ENCODE measurements around the gene APRT. TPM values are rescaled to one million over a fixed set of nuclear protein-coding genes. Genes with fewer than 3 reads are reported as not detected.

The APRT gene
- total and polyA plus RNA-seq, 9 of the 15 experiments (the other 6 are each of a cell fraction or from before 2014, with no cell fraction given) = 41.7 to 409 (median 146) TPM

DNA sequence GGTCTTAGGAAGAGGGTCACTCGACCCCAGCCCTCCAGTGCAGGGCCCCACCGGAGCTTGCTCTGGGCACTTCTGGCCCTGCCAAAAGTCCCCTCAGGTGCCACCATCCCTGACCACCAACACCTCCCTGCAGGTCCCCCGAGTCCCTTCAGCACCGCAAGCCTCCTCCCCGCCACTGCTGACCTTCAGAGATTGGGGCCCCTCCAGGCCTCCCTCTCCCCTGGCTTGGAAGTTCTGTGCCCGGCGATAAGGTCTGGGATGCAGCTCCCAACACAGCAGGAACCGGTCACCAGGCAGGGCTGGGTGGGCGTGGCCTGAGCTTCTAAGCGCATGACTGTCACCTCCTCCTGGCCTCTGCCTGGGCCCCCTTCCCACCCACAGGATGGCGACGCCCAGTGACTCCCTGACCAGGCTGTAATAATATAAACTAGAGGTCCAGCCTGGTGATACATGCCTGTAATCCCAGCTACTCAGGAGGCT lies 37.9 kb downstream of the APRT start (continued):
- TF ChIP-seq ATF7 (IDR thresholded peaks at IDR 0.05) (peak; percentile 88), FOXJ2 (tag; IDR thresholded peaks at IDR 0.05) (peak; percentile 66; the same call in 1 of the 2 replicates), TCFL5 (CRISPR knock-in tag; conservative IDR thresholded peaks at IDR 0.05) (no peak), SUPT5H (IDR thresholded peaks at IDR 0.05) (peak; percentile 55; the same call in 1 of the 2 replicates), POLR2G (IDR thresholded peaks at IDR 0.05; ENCODE audit: low read depth, low read length) (peak; percentile 67), SRSF9 (IDR thresholded peaks at IDR 0.05; ENCODE audit: borderline replicate concordance, low read depth, low read length) (no peak), MAFK (IDR thresholded peaks at IDR 0.05; ENCODE audit: low read length) (peak; percentile 25; the same call in 1 of the 2 replicates), HNRNPK (IDR thresholded peaks at IDR 0.05; ENCODE audit: low read depth, low read length, poor library complexity, severe bottlenecking) (no peak), CSDE1 (IDR thresholded peaks at IDR 0.05) (no peak), SIN3A (IDR thresholded peaks at IDR 0.05; ENCODE audit: borderline replicate concordance in 2 of 2, control insufficient read depth in 1 of 2, low read depth in 2 of 2, low read length in 2 of 2) (peak in 1 of 2 experiments; percentile 87; a peak in 2 of 4 replicates), ZNF12 (CRISPR knock-in tag; IDR thresholded peaks at IDR 0.05) (no peak), MED1 (CRISPR knock-in tag; IDR thresholded peaks at IDR 0.05; ENCODE audit: borderline replicate concordance) (no peak), ZEB2 (IDR thresholded peaks at IDR 0.05) (peak; percentile 85), ZKSCAN1 (IDR thresholded peaks at IDR 0.05; ENCODE audit: low read depth, low read length) (peak; percentile 87), ZNF589 (CRISPR knock-in tag; IDR thresholded peaks at IDR 0.05; ENCODE audit: low read depth) (peak; percentile 78)
- TF ChIP-seq, protein P1, sequence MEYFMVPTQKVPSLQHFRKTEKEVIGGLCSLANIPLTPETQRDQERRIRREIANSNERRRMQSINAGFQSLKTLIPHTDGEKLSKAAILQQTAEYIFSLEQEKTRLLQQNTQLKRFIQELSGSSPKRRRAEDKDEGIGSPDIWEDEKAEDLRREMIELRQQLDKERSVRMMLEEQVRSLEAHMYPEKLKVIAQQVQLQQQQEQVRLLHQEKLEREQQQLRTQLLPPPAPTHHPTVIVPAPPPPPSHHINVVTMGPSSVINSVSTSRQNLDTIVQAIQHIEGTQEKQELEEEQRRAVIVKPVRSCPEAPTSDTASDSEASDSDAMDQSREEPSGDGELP (CRISPR knock-in tag; IDR thresholded peaks at IDR 0.05; ENCODE audit: borderline replicate concordance) = peak; percentile 93
- TF ChIP-seq, protein P2, sequence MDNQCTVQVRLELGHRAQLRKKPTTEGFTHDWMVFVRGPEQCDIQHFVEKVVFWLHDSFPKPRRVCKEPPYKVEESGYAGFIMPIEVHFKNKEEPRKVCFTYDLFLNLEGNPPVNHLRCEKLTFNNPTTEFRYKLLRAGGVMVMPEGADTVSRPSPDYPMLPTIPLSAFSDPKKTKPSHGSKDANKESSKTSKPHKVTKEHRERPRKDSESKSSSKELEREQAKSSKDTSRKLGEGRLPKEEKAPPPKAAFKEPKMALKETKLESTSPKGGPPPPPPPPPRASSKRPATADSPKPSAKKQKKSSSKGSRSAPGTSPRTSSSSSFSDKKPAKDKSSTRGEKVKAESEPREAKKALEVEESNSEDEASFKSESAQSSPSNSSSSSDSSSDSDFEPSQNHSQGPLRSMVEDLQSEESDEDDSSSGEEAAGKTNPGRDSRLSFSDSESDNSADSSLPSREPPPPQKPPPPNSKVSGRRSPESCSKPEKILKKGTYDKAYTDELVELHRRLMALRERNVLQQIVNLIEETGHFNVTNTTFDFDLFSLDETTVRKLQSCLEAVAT (IDR thresholded peaks at IDR 0.05) = peak in 1 of 2 experiments; percentile 80; a peak in 3 of 4 replicates
- TF ChIP-seq, protein P3, sequence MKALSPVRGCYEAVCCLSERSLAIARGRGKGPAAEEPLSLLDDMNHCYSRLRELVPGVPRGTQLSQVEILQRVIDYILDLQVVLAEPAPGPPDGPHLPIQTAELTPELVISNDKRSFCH (CRISPR knock-in tag; IDR thresholded peaks at IDR 0.05) = no peak
- TF ChIP-seq, protein P3 (tag; IDR thresholded peaks at IDR 0.05) = peak; percentile 97
- TF ChIP-seq, protein P4, sequence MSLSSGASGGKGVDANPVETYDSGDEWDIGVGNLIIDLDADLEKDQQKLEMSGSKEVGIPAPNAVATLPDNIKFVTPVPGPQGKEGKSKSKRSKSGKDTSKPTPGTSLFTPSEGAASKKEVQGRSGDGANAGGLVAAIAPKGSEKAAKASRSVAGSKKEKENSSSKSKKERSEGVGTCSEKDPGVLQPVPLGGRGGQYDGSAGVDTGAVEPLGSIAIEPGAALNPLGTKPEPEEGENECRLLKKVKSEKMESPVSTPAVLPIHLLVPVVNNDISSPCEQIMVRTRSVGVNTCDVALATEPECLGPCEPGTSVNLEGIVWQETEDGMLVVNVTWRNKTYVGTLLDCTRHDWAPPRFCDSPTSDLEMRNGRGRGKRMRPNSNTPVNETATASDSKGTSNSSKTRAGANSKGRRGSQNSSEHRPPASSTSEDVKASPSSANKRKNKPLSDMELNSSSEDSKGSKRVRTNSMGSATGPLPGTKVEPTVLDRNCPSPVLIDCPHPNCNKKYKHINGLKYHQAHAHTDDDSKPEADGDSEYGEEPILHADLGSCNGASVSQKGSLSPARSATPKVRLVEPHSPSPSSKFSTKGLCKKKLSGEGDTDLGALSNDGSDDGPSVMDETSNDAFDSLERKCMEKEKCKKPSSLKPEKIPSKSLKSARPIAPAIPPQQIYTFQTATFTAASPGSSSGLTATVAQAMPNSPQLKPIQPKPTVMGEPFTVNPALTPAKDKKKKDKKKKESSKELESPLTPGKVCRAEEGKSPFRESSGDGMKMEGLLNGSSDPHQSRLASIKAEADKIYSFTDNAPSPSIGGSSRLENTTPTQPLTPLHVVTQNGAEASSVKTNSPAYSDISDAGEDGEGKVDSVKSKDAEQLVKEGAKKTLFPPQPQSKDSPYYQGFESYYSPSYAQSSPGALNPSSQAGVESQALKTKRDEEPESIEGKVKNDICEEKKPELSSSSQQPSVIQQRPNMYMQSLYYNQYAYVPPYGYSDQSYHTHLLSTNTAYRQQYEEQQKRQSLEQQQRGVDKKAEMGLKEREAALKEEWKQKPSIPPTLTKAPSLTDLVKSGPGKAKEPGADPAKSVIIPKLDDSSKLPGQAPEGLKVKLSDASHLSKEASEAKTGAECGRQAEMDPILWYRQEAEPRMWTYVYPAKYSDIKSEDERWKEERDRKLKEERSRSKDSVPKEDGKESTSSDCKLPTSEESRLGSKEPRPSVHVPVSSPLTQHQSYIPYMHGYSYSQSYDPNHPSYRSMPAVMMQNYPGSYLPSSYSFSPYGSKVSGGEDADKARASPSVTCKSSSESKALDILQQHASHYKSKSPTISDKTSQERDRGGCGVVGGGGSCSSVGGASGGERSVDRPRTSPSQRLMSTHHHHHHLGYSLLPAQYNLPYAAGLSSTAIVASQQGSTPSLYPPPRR (CRISPR knock-in tag; IDR thresholded peaks at IDR 0.05; ENCODE audit: borderline replicate concordance) = peak; percentile 47; the same call in 1 of the 2 replicates
